HEK293 (cell line): ENCODE results near the gene PLXNA3.

Experiments used
- CTCF ChIA-PET: fragments of 350-600 bp; formaldehyde crosslinking; extraction: SDS; loops from one replicate; lab custom pipeline; 2021; ENCODE audit warnings: antibody characterized with exemption; lab: Yijun Ruan, JAX
- POLR2A ChIA-PET: fragments of 300-600 bp; formaldehyde crosslinking; extraction: SDS; loops from one replicate; lab custom pipeline; 2020; ENCODE audit warnings: antibody characterized with exemption, inconsistent platforms; lab: Yijun Ruan, JAX
- H3K27ac ChIP-seq: fragments of 200-500 bp; sonication (Bioruptor generic); 2 replicates; pipeline ENCODE4 v1.5.1; 2014; ENCODE audit warnings: low read depth, low read length, control low read depth, inconsistent platforms; ENCODE audit errors: extremely low read depth
- H3K36me3 ChIP-seq, 2 experiments: fragments of 200-500 bp in 1 of 2; sonication (Bioruptor generic) in 1 of 2; 1 replicate in 1 of 2; 2 replicates in 1 of 2; pipeline ENCODE4 v1.5.1; 2014 to 2017; ENCODE audit warnings: inconsistent platforms in 2 of 2, low read length in 2 of 2; ENCODE audit not compliant: control insufficient read depth in 2 of 2, insufficient read depth in 1 of 2
- H3K4me1 ChIP-seq: fragments of 200-500 bp; sonication (Bioruptor generic); 2 replicates; pipeline ENCODE4 v1.5.1; 2014; ENCODE audit warnings: mild to moderate bottlenecking, low read length, inconsistent platforms; ENCODE audit not compliant: control insufficient read depth, insufficient read depth
- H3K4me3 ChIP-seq: 2 replicates; pipeline ENCODE4 v1.5.1; 2011; ENCODE audit warnings: low read depth, mild to moderate bottlenecking, control low read depth, low read length, moderate library complexity
- H3K9me3 ChIP-seq: fragments of 200-500 bp; sonication (Bioruptor generic); 2 replicates; pipeline ENCODE4 v1.5.1; 2014; ENCODE audit warnings: low read depth, low read length, inconsistent platforms; ENCODE audit not compliant: control insufficient read depth, insufficient read depth
- BCL11B ChIP-seq: fragments of 450-650 bp; formaldehyde crosslinking; IDR thresholded peaks from 2 replicates; pipeline ENCODE4 v1.5.1; 2016; ENCODE audit warnings: low read depth, missing biosample characterization, missing genetic modification characterization
- FEZF1 ChIP-seq: fragments of 450-650 bp; formaldehyde crosslinking; IDR thresholded peaks from 2 replicates; pipeline ENCODE4 v1.5.1; 2016; ENCODE audit warnings: missing biosample characterization, missing genetic modification characterization
- GLIS1 ChIP-seq: fragments of 450-650 bp; formaldehyde crosslinking; IDR thresholded peaks from 2 replicates; pipeline ENCODE4 v1.5.1; 2016; ENCODE audit warnings: missing biosample characterization, missing genetic modification characterization
- INSM2 ChIP-seq: fragments of 450-650 bp; formaldehyde crosslinking; IDR thresholded peaks from 2 replicates; pipeline ENCODE4 v1.5.1; 2016; ENCODE audit warnings: missing biosample characterization, missing genetic modification characterization
- KLF10 ChIP-seq: fragments of 450-650 bp; IDR thresholded peaks from 2 replicates; pipeline ENCODE4 v1.5.1; 2018; ENCODE audit warnings: missing biosample characterization, mild to moderate bottlenecking, missing genetic modification characterization
- KLF7 ChIP-seq: fragments of 450-650 bp; formaldehyde crosslinking; IDR thresholded peaks from 2 replicates; pipeline ENCODE4 v1.5.1; 2016; ENCODE audit warnings: missing biosample characterization, missing genetic modification characterization, borderline replicate concordance
- OSR2 ChIP-seq: fragments of 450-650 bp; formaldehyde crosslinking; IDR thresholded peaks from 2 replicates; pipeline ENCODE4 v1.5.1; 2016; ENCODE audit warnings: missing biosample characterization, missing genetic modification characterization
- OVOL3 ChIP-seq: fragments of 450-650 bp; formaldehyde crosslinking; IDR thresholded peaks from 2 replicates; pipeline ENCODE4 v1.5.1; 2016; ENCODE audit warnings: missing biosample characterization, missing genetic modification characterization
- ZBTB20 ChIP-seq: fragments of 450-650 bp; formaldehyde crosslinking; IDR thresholded peaks from 2 replicates; pipeline ENCODE4 v1.5.1; 2016; ENCODE audit warnings: missing biosample characterization, missing genetic modification characterization
- ZBTB26 ChIP-seq: fragments of 450-650 bp; formaldehyde crosslinking; optimal IDR thresholded peaks from 2 replicates; pipeline ENCODE3; 2016; ENCODE audit warnings: missing biosample characterization, mild to moderate bottlenecking, missing genetic modification characterization
- ZBTB44 ChIP-seq: fragments of 450-650 bp; IDR thresholded peaks from 2 replicates; pipeline ENCODE4 v1.5.1; 2018; ENCODE audit warnings: missing biosample characterization, mild to moderate bottlenecking, missing genetic modification characterization
- ZBTB48 ChIP-seq: fragments of 450-650 bp; formaldehyde crosslinking; IDR thresholded peaks from 2 replicates; pipeline ENCODE4 v1.5.1; 2016; ENCODE audit warnings: missing biosample characterization, missing genetic modification characterization
- ZFP41 ChIP-seq: fragments of 450-650 bp; formaldehyde crosslinking; IDR thresholded peaks from 2 replicates; pipeline ENCODE4 v1.5.1; 2016; ENCODE audit warnings: missing biosample characterization, missing genetic modification characterization, borderline replicate concordance
- ZIC2 ChIP-seq: fragments of 450-650 bp; formaldehyde crosslinking; IDR thresholded peaks from 2 replicates; pipeline ENCODE4 v1.5.1; 2016; ENCODE audit warnings: missing biosample characterization, missing genetic modification characterization
- ZNF121 ChIP-seq: fragments of 450-650 bp; formaldehyde crosslinking; IDR thresholded peaks from 2 replicates; pipeline ENCODE4 v1.5.1; 2016; ENCODE audit warnings: missing biosample characterization, missing genetic modification characterization
- ZNF140 ChIP-seq: fragments of 450-650 bp; formaldehyde crosslinking; IDR thresholded peaks from 2 replicates; pipeline ENCODE4 v1.5.1; 2016; ENCODE audit warnings: missing biosample characterization, missing genetic modification characterization
- ZNF16 ChIP-seq: fragments of 450-650 bp; formaldehyde crosslinking; IDR thresholded peaks from 2 replicates; pipeline ENCODE4 v1.5.1; 2016; ENCODE audit warnings: low read depth, missing biosample characterization, missing genetic modification characterization
- ZNF266 ChIP-seq: fragments of 450-650 bp; formaldehyde crosslinking; IDR thresholded peaks from 2 replicates; pipeline ENCODE4 v1.5.1; 2016; ENCODE audit warnings: missing biosample characterization, missing genetic modification characterization, low read depth
- ZNF335 ChIP-seq: fragments of 450-650 bp; formaldehyde crosslinking; conservative IDR thresholded peaks from 2 replicates; pipeline ENCODE4 v1.5.1; 2016; ENCODE audit warnings: missing biosample characterization, missing genetic modification characterization
- ZNF341 ChIP-seq: fragments of 450-650 bp; formaldehyde crosslinking; IDR thresholded peaks from 2 replicates; pipeline ENCODE4; 2016; ENCODE audit warnings: low read depth, missing biosample characterization, missing genetic modification characterization
- ZNF48 ChIP-seq: fragments of 450-650 bp; formaldehyde crosslinking; IDR thresholded peaks from 2 replicates; pipeline ENCODE4 v1.5.1; 2016; ENCODE audit warnings: missing biosample characterization, missing genetic modification characterization
- ZNF510 ChIP-seq: fragments of 450-650 bp; formaldehyde crosslinking; IDR thresholded peaks from 2 replicates; pipeline ENCODE4 v1.5.1; 2018; ENCODE audit warnings: mild to moderate bottlenecking, missing genetic modification characterization, missing biosample characterization; ENCODE audit not compliant: insufficient replicate concordance
- ZNF596 ChIP-seq: fragments of 450-650 bp; IDR thresholded peaks from 2 replicates; pipeline ENCODE4 v1.5.0; 2018; ENCODE audit warnings: missing biosample characterization, mild to moderate bottlenecking, missing genetic modification characterization, moderate library complexity
- ZNF654 ChIP-seq: fragments of 450-650 bp; formaldehyde crosslinking; IDR thresholded peaks from 2 replicates; pipeline ENCODE4 v1.5.1; 2016; ENCODE audit warnings: low read depth, missing biosample characterization, missing genetic modification characterization
- ZNF658 ChIP-seq: fragments of 450-650 bp; formaldehyde crosslinking; IDR thresholded peaks from 2 replicates; pipeline ENCODE4; 2016; ENCODE audit warnings: missing biosample characterization, missing genetic modification characterization
- ZNF660 ChIP-seq: fragments of 450-650 bp; IDR thresholded peaks from 2 replicates; pipeline ENCODE4 v1.5.1; 2018; ENCODE audit warnings: missing biosample characterization, mild to moderate bottlenecking, missing genetic modification characterization
- ZNF76 ChIP-seq: fragments of 450-650 bp; formaldehyde crosslinking; IDR thresholded peaks from 2 replicates; pipeline ENCODE4; 2016; ENCODE audit warnings: low read depth, missing biosample characterization, missing genetic modification characterization, borderline replicate concordance
- ZNF776 ChIP-seq: fragments of 450-650 bp; formaldehyde crosslinking; IDR thresholded peaks from 2 replicates; pipeline ENCODE4 v1.5.0; 2017; ENCODE audit warnings: missing biosample characterization, missing genetic modification characterization, borderline replicate concordance
- ZNF792 ChIP-seq: fragments of 450-650 bp; formaldehyde crosslinking; IDR thresholded peaks from 2 replicates; pipeline ENCODE4 v1.5.1; 2016; ENCODE audit warnings: missing biosample characterization, missing genetic modification characterization
- ZSCAN18 ChIP-seq: fragments of 450-650 bp; formaldehyde crosslinking; IDR thresholded peaks from 2 replicates; pipeline ENCODE4 v1.5.1; 2016; ENCODE audit warnings: missing biosample characterization, missing genetic modification characterization
- ZSCAN30 ChIP-seq: fragments of 450-650 bp; IDR thresholded peaks from 2 replicates; pipeline ENCODE4 v1.5.1; 2018; ENCODE audit warnings: missing biosample characterization, mild to moderate bottlenecking, missing genetic modification characterization, moderate library complexity
- ZXDB ChIP-seq: fragments of 450-650 bp; formaldehyde crosslinking; IDR thresholded peaks from 2 replicates; pipeline ENCODE4 v1.5.1; 2016; ENCODE audit warnings: missing biosample characterization, missing genetic modification characterization

Gene PLXNA3

GRCh38 chrX:154443479-154443910, 14.6 kb upstream of the PLXNA3 start (continued):
- TF ChIP-seq ZNF792 (no peak), ZFP41 (tag by site-specific recombination) (no peak), ZNF654 (no peak), ZSCAN18 (tag by site-specific recombination) (no peak), ZNF140 (tag by site-specific recombination) (no peak), ZNF266 (tag by site-specific recombination) (no peak), ZNF16 (tag by site-specific recombination) (no peak), ZNF335 (peak; percentile 49), ZBTB20 (tag by site-specific recombination) (peak; percentile 80)

GRCh38 chrX:154443992-154444754, 13.9 kb upstream of the PLXNA3 start, which contains the start of gene FAM50A:
FAM50A (plus strand) TSS chrX:154444141; CDS start chrX:154444236, 95 bp downstream.
- POLR2A ChIA-PET = interaction anchor here (0.6 to 3.0 kb wide), 4 partner anchors 8 to 33 kb away, joined by 3 to 13 read pairs (median 4); partner anchors contain the start of gene TAFAZZIN
- H3K4me1 ChIP-seq = no peaks in the 10 kb centered on the region
- H3K4me3 ChIP-seq = peak within 1 kb of the TSS; percentile 51
- H3K9me3 ChIP-seq = no peaks in the 10 kb centered on the region
- peak within 1 kb of the TSS; percentile 77 for H3K27ac ChIP-seq
- H3K36me3 ChIP-seq = peaks cover 10 to 79% of the 10 kb centered on the region in 2 experiments; a peak in 2 of 3 replicates
- CTCF ChIA-PET = interaction anchor here (0.6 kb wide), 1 partner anchor 100 kb away, joined by 3 read pairs; no protein-coding TSS in a partner anchor
- TF ChIP-seq ZNF660 (tag by site-specific recombination) (0 out of 2 replicates have a peak, but pooled peaks have one; percentile 46), ZBTB44 (tag by site-specific recombination) (no peak), GLIS1 (tag by site-specific recombination) (no peak), ZNF510 (tag by site-specific recombination) (no peak), ZBTB48 (tag by site-specific recombination) (no peak), ZSCAN30 (tag by site-specific recombination) (peak; percentile 54; the same call in 1 of the 2 replicates), FEZF1 (tag by site-specific recombination) (no peak), ZNF658 (tag by site-specific recombination) (no peak), BCL11B (tag by site-specific recombination) (no peak), ZNF776 (tag by site-specific recombination) (no peak), KLF10 (peak; percentile 35; the same call in 1 of the 2 replicates), INSM2 (tag by site-specific recombination) (no peak), KLF7 (tag by site-specific recombination) (no peak), ZNF121 (no peak), OVOL3 (tag by site-specific recombination) (no peak), ZNF341 (tag by site-specific recombination) (no peak), ZNF335 (no peak), ZBTB26 (tag by site-specific recombination) (peak; percentile 42), ZIC2 (peak; percentile 37), ZNF266 (tag by site-specific recombination) (no peak), ZNF596 (tag by site-specific recombination) (no peak), ZNF76 (tag by site-specific recombination) (no peak), ZNF48 (no peak), ZXDB (tag by site-specific recombination) (peak; percentile 23; the same call in 1 of the 2 replicates), OSR2 (tag by site-specific recombination) (no peak)
